Prostate gland (tissue), 2 donors: ENCODE data around the gene SNIP1.
"Not testable (repeated sequence)": the region's sequence is repeated elsewhere in the genome, so short reads cannot be mapped to it uniquely, and the experiment has no call there.

Experiments used
- POLR2A ChIP-seq: fragments of 450-650 bp; IDR thresholded peaks from one replicate; pipeline ENCODE4 v1.6.1; 2016; ENCODE audit warnings: antibody characterized with exemption, mild to moderate bottlenecking
- POLR2AphosphoS5 ChIP-seq: sonication (generic); formaldehyde crosslinking; IDR thresholded peaks from one replicate; pipeline ENCODE4 v1.6.1; 2017; ENCODE audit warnings: antibody characterized with exemption
- TF ChIP-seq, protein P1 (sequence below), 4 experiments: fragments of 200-600 bp in 2 of 4; fragments of 450-650 bp in 2 of 4; sonication (generic) in 2 of 4; IDR thresholded peaks; 1 replicate in 3 of 4; 2 replicates in 1 of 4; pipeline ENCODE4 v1.5.1; 2016 to 2019; ENCODE audit warnings: antibody characterized with exemption in 4 of 4, mild to moderate bottlenecking in 2 of 4, moderate library complexity in 2 of 4

DNA sequence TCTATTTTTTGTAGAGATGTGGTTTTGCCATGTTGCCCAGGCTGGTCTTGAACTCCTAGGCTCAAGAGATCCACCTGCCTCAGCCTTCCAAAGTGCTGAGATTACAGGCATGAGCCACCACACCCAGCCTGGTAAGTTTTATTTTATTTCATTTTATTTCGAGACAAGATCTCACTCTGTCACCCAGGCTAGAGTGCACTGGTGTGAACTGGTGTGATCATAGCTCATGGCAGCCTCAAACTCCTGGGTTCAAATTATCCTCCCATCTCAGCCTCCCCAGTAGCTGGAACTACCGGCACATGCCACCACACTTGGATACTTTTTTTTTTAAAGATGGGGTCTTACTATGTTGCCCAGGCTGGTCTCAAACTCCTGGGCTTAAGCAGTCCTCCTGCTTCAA is 51.3 kb downstream of the SNIP1 start:
- TF ChIP-seq, protein P1, sequence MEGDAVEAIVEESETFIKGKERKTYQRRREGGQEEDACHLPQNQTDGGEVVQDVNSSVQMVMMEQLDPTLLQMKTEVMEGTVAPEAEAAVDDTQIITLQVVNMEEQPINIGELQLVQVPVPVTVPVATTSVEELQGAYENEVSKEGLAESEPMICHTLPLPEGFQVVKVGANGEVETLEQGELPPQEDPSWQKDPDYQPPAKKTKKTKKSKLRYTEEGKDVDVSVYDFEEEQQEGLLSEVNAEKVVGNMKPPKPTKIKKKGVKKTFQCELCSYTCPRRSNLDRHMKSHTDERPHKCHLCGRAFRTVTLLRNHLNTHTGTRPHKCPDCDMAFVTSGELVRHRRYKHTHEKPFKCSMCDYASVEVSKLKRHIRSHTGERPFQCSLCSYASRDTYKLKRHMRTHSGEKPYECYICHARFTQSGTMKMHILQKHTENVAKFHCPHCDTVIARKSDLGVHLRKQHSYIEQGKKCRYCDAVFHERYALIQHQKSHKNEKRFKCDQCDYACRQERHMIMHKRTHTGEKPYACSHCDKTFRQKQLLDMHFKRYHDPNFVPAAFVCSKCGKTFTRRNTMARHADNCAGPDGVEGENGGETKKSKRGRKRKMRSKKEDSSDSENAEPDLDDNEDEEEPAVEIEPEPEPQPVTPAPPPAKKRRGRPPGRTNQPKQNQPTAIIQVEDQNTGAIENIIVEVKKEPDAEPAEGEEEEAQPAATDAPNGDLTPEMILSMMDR (IDR thresholded peaks at IDR 0.05), result not testable (repeated sequence)
- not testable (repeated sequence) for TF ChIP-seq POLR2AphosphoS5, POLR2A
